HepG2 (cell line): ENCODE data around the gene KRTAP9-9. TPM values are rescaled to one million over a fixed set of nuclear protein-coding genes. Genes with fewer than 3 reads are reported as not detected.
"Not testable (repeated sequence)": the region's sequence is repeated elsewhere in the genome, so short reads cannot be mapped to it uniquely, and the experiment has no call there.

Experiments used
- ATAC-seq: fragments of 200-7000 bp; cut with Tn5 transposase; 3 replicates; pipeline ENCODE4 v1.9.1; 2020; ENCODE audit warnings: mild to moderate bottlenecking, moderate library complexity
- Bru-seq: library from RNA; stranded (reverse); fragments of 400-500 nt; gene quantifications from one replicate; lab custom pipeline; 2021; lab: Mats Ljungman, UMichigan
- BruChase-seq, 2 experiments: library from RNA; stranded (reverse); fragments of 400-500 nt; gene quantifications; one replicate each; lab custom pipeline; 2021; lab: Mats Ljungman, UMichigan
- BruUV-seq: library from RNA; stranded (reverse); fragments of 400-500 nt; replicated peaks from 2 replicates; lab custom pipeline; 2021; lab: Mats Ljungman, UMichigan
- CTCF ChIA-PET: fragments of 300-600 bp; formaldehyde crosslinking; extraction: SDS; loops from one replicate; lab custom pipeline; 2021; ENCODE audit warnings: low total read pairs, inconsistent platforms, low intra/inter-chr PET ratio; lab: Yijun Ruan, JAX
- POLR2A ChIA-PET: fragments of 350-600 bp; sonication (Branson Sonifier 250); formaldehyde crosslinking; loops from one replicate; lab custom pipeline; 2020; ENCODE audit warnings: antibody characterized with exemption, inconsistent platforms; lab: Yijun Ruan, JAX
- DNase-seq: peaks from one replicate; pipeline ENCODE4 v3.0.0-alpha.2; 2015; ENCODE audit warnings: low spot score
- FAIRE-seq: peaks from 3 replicates; lab custom pipeline; 2011; peaks lifted over from hg19 to GRCh38; lab: Jason Lieb, UNC
- H2AFZ ChIP-seq: one replicate; pipeline ENCODE4 v1.6.1; 2011; ENCODE audit warnings: low read length, inconsistent platforms
- H3K27ac ChIP-seq: fragments of 300-600 bp; 3 replicates; pipeline ENCODE4 v1.8.0; 2011; ENCODE audit warnings: mixed run types, mild to moderate bottlenecking, mixed read lengths, low read length, inconsistent platforms; ENCODE audit not compliant: insufficient read depth; ENCODE audit errors: extremely low read length
- H3K27me3 ChIP-seq, 2 experiments: fragments of 200-600 bp in 1 of 2; 2 replicates in 1 of 2; 3 replicates in 1 of 2; pipeline versions ENCODE4 v1.6.0 to v1.8.0; 2011; ENCODE audit warnings: low read length in 2 of 2, mild to moderate bottlenecking in 2 of 2, moderate library complexity in 2 of 2, inconsistent platforms in 1 of 2; ENCODE audit not compliant: insufficient read depth in 2 of 2, control insufficient read depth in 1 of 2
- H3K36me3 ChIP-seq, 2 experiments: fragments of 200-600 bp in 1 of 2; replicated peaks in 1 of 2; 2 replicates in 1 of 2; 3 replicates in 1 of 2; pipeline versions ENCODE4 v1.5.1 to v1.8.0; 2011; ENCODE audit warnings: low read length in 2 of 2, inconsistent platforms in 1 of 2; ENCODE audit not compliant: insufficient read depth in 2 of 2, control insufficient read depth in 1 of 2
- H3K4me1 ChIP-seq: 2 replicates; pipeline ENCODE4 v1.5.1; 2012; ENCODE audit warnings: low read length, inconsistent platforms; ENCODE audit not compliant: insufficient read depth
- H3K4me2 ChIP-seq: 2 replicates; pipeline ENCODE4 v1.6.0; 2011; ENCODE audit warnings: low read depth, low read length, inconsistent platforms
- H3K4me3 ChIP-seq, 3 experiments: fragments of 200-600 bp in 1 of 3; sonication (generic), shearing (Covaris generic) in 1 of 3; replicated peaks in 1 of 3; 2 replicates each; pipeline ENCODE4 v1.5.1; 2011 to 2016; ENCODE audit warnings: low read length in 3 of 3, inconsistent platforms in 2 of 3, low read depth in 2 of 3, mild to moderate bottlenecking in 2 of 3, control low read depth in 1 of 3, mixed read lengths in 1 of 3; ENCODE audit not compliant: insufficient read depth in 1 of 3
- H3K79me2 ChIP-seq: one replicate; pipeline ENCODE4 v1.6.1; 2011; ENCODE audit warnings: low read length, inconsistent platforms; ENCODE audit not compliant: insufficient read depth
- H3K9ac ChIP-seq: 2 replicates; pipeline ENCODE4 v1.6.0; 2011; ENCODE audit warnings: mild to moderate bottlenecking, low read depth, low read length, inconsistent platforms; ENCODE audit not compliant: insufficient read depth
- H3K9me3 ChIP-seq: 2 replicates; pipeline ENCODE4 v1.5.1; 2012; ENCODE audit warnings: mild to moderate bottlenecking, low read length
- H4K20me1 ChIP-seq: 2 replicates; pipeline ENCODE4 v1.6.0; 2011; ENCODE audit warnings: inconsistent platforms, mild to moderate bottlenecking, low read length, moderate library complexity; ENCODE audit not compliant: insufficient read depth
- WGBS: methylation state at CpG from one replicate; pipeline ENCODE4 v1.1.6; 2017; ENCODE audit warnings: low lambda C conversion rate; 5-methylcytosine and 5-hydroxymethylcytosine counted together
- in situ Hi-C: cut with HindIII; loops from 2 replicates; pipeline ENCODE4 v1.10.0; 2017; ENCODE audit warnings: low pct_unique_long_range_greater_than_20kb; ENCODE audit not compliant: extremely low pct_ligation_motif_present
- intact Hi-C: fragments of 100-400 bp; cut with micrococcal nuclease; formaldehyde crosslinking; loops from one replicate; pipeline ENCODE4 v1.10.0; 2022; ENCODE audit not compliant: unreplicated experiment
- long read RNA-seq, 2 experiments: library from RNA in 1 of 2; library from polyadenylated mRNA in 1 of 2; stranded (forward) in 1 of 2; unstranded in 1 of 2; transcript quantifications; one replicate each; pipeline ENCODE4 v2.0.0, GENCODE V29; 2019 to 2022
- polyA minus RNA-seq, 3 experiments: library from RNA; depleted of rRNA, polyadenylated mRNA; stranded (reverse); fragments of >200 nt; gene quantifications; 2 replicates each; pipeline ENCODE4 v1.2.3, GENCODE V29; 2011; ENCODE audit warnings: low replicate concordance in 1 of 3
- polyA plus RNA-seq, 8 experiments: library from polyadenylated mRNA; depleted of rRNA in 3 of 8; stranded (reverse) in 7 of 8; unstranded in 1 of 8; fragments of >200 nt; fragmentation: Illumina TruSeq in 4 of 8; extraction: Trizol in 4 of 8; gene quantifications; 2 replicates each; pipeline versions ENCODE4 v1.2.1 to v1.2.3, GENCODE V29; 2011 to 2016; ENCODE audit warnings: low read depth in 4 of 8, missing spikeins in 1 of 8, mixed read lengths in 1 of 8; ENCODE audit not compliant: insufficient read depth in 1 of 8
- total RNA-seq, 5 experiments: library from RNA; depleted of rRNA; stranded (reverse); fragments of >200 nt; fragmentation: Illumina TruSeq; extraction: Trizol; gene quantifications; 2 replicates each; pipeline ENCODE4 v1.2.3, GENCODE V29; 2016; ENCODE audit warnings: low read depth in 1 of 5

The KRTAP9-9 gene
- total RNA-seq (2016; rRNA removed; fragmentation: Illumina TruSeq; extraction: Trizol) (not detected in 2 replicates), polyA plus RNA-seq (2011; rRNA removed) (not detected in 2 replicates), polyA minus RNA-seq (2011; rRNA and poly(A)+ RNA removed; ENCODE audit: low replicate concordance) (not detected in 2 replicates), Bru-seq, nascent RNA (not detected), BruChase-seq, experiment 1, labeled RNA remaining after a 6-hour chase (not detected), BruChase-seq, experiment 2, labeled RNA remaining after a 2-hour chase (not detected)
- total RNA-seq (2016; cell fraction: cytosol; rRNA removed; fragmentation: Illumina TruSeq; extraction: Trizol; ENCODE audit: low read depth) = not detected in 2 replicates
- total RNA-seq (2016; cell fraction: insoluble cytoplasmic fraction; rRNA removed; fragmentation: Illumina TruSeq; extraction: Trizol) = not detected in 2 replicates
- total RNA-seq (2016; cell fraction: membrane; rRNA removed; fragmentation: Illumina TruSeq; extraction: Trizol) = not detected in 2 replicates
- not detected in 2 replicates for total RNA-seq (2016; cell fraction: nucleus; rRNA removed; fragmentation: Illumina TruSeq; extraction: Trizol)
- polyA plus RNA-seq (2011; cell fraction: cytosol; rRNA removed) = not detected in 2 replicates
- not detected in 2 replicates for polyA plus RNA-seq (2011; cell fraction: nucleus; rRNA removed)
- polyA plus RNA-seq (2012) = not detected in 2 replicates
- polyA plus RNA-seq (2016; cell fraction: cytosol; fragmentation: Illumina TruSeq; extraction: Trizol; ENCODE audit: low read depth) = not detected in 2 replicates
- not detected in 2 replicates for polyA plus RNA-seq (2016; cell fraction: insoluble cytoplasmic fraction; fragmentation: Illumina TruSeq; extraction: Trizol; ENCODE audit: low read depth)
- polyA plus RNA-seq (2016; cell fraction: membrane; fragmentation: Illumina TruSeq; extraction: Trizol; ENCODE audit: low read depth) = not detected in 2 replicates
- polyA plus RNA-seq (2016; cell fraction: nucleus; fragmentation: Illumina TruSeq; extraction: Trizol; ENCODE audit: insufficient read depth, low read depth) = not detected in 2 replicates
- not detected in 2 replicates for polyA minus RNA-seq (2011; cell fraction: cytosol; rRNA and poly(A)+ RNA removed)
- polyA minus RNA-seq (2011; cell fraction: nucleus; rRNA and poly(A)+ RNA removed) = not detected in 2 replicates
- long read RNA-seq, experiment 1 = 0 reads
- long read RNA-seq, experiment 2 = 0 reads

DNA sequence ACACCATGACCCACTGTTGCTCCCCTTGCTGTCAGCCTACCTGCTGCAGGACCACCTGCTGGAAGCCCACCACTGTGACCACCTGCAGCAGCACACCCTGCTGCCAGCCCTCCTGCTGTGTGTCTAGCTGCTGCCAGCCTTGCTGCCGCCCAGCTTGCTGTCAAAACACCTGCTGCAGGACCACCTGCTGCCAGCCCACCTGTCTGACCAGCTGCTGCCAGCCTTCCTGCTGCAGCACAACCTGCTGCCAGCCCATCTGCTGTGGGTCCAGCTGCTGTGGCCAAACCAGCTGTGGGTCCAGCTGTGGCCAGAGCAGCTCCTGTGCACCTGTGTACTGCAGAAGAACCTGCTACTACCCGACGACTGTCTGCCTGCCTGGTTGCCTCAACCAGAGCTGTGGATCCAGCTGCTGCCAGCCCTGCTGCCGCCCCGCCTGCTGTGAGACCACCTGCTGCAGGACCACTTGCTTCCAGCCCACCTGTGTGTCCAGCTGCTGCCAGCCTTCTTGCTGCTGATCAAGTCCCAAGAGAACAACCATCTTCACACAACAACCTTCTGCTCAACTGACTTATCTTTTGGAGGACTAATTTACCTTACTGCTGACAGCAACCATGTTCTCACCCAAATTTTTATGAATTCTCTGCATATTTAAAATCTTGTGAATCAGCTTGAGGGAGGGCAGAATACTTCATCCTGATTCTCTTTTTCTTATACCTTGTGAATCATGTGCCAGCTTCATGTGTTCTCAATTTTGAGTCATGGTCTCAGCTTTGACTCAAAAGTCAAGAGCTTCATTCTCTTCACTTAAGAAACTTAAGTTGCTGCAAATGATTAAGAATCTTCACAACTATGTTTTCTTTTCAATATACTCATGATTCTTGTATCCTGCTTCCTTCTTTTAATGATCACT lies at the start of gene KRTAP9-9:
KRTAP9-9 (plus strand) TSS at position 4 of the 910 bp plus-strand sequence.
- H3K4me1 ChIP-seq, H3K27ac ChIP-seq, DNase-seq, in situ Hi-C loops, H3K79me2 ChIP-seq, ATAC-seq, H3K4me2 ChIP-seq, H4K20me1 ChIP-seq, intact Hi-C loops, FAIRE-seq, H3K4me3 ChIP-seq, H3K9ac ChIP-seq, POLR2A ChIA-PET, H3K27me3 ChIP-seq, CTCF ChIA-PET, H2AFZ ChIP-seq, H3K36me3 ChIP-seq, H3K9me3 ChIP-seq, BruUV-seq: not testable (repeated sequence)
- WGBS = 17% methylated on average over 4 of the region's 5 CpGs
